Transverse colon (tissue), 4 donors: ENCODE data around the gene CWC25. TPM values are rescaled to one million over a fixed set of nuclear protein-coding genes. Genes with fewer than 3 reads are reported as not detected.
A peak's percentile ranks its signal among the peaks of the same experiment; 100 is the strongest.

Experiments
- DNase-seq: peaks from one replicate; pipeline ENCODE4 v3.0.0-alpha.2; 2019
- H3K27ac ChIP-seq, 4 donors: fragments of 200-600 bp; sonication (generic); 2 replicates each; pipeline ENCODE4 v1.5.1; 2016 to 2018; ENCODE audit warnings: inconsistent platforms in 4 of 4
- H3K27me3 ChIP-seq: fragments of 200-600 bp; sonication (generic); 2 replicates; pipeline ENCODE4 v1.5.1; 2017; ENCODE audit warnings: inconsistent platforms
- H3K36me3 ChIP-seq, 4 donors: fragments of 200-600 bp; sonication (generic); 2 replicates each; pipeline ENCODE4 v1.5.1; 2017 to 2019; ENCODE audit warnings: inconsistent platforms in 4 of 4
- H3K4me1 ChIP-seq, 4 donors: fragments of 200-600 bp; sonication (generic); 2 replicates each; pipeline ENCODE4 v1.5.1; 2017 to 2020; ENCODE audit warnings: inconsistent platforms in 4 of 4
- H3K4me3 ChIP-seq, 4 donors: fragments of 200-600 bp; sonication (generic); 1 replicate in 1 of 4; 2 replicates in 3 of 4; pipeline versions ENCODE4 v1.5.1 to v1.6.1; 2017 to 2019; ENCODE audit warnings: inconsistent platforms in 4 of 4
- H3K9me3 ChIP-seq, 2 donors: fragments of 200-600 bp; sonication (generic); 2 replicates each; pipeline ENCODE4 v1.5.1; 2017 to 2019; ENCODE audit warnings: inconsistent platforms in 2 of 2
- CTCF ChIP-seq, 5 experiments: fragments of 200-600 bp in 3 of 5; fragments of 450-650 bp in 2 of 5; sonication (generic) in 3 of 5; IDR thresholded peaks; 1 replicate in 2 of 5; 2 replicates in 3 of 5; pipeline ENCODE4 v1.5.1; 2016 to 2017; ENCODE audit warnings: antibody characterized with exemption in 5 of 5, inconsistent platforms in 3 of 5, mild to moderate bottlenecking in 2 of 5, moderate library complexity in 1 of 5
- EP300 ChIP-seq: sonication (generic); formaldehyde crosslinking; IDR thresholded peaks from one replicate; pipeline ENCODE4 v1.6.1; 2017; ENCODE audit warnings: antibody characterized with exemption, low read depth
- POLR2A ChIP-seq: fragments of 450-650 bp; IDR thresholded peaks from one replicate; pipeline ENCODE4 v1.6.1; 2016; ENCODE audit warnings: antibody characterized with exemption, mild to moderate bottlenecking, moderate library complexity
- POLR2AphosphoS5 ChIP-seq, 3 donors: sonication (generic); formaldehyde crosslinking; IDR thresholded peaks; one replicate each; pipeline ENCODE4 v1.6.1; 2016; ENCODE audit warnings: antibody characterized with exemption in 3 of 3
- WGBS, 2 donors: methylation state at CpG; one replicate each; pipeline ENCODE4 v1.1.5; 2018; ENCODE audit warnings: low coverage in 1 of 2; 5-methylcytosine and 5-hydroxymethylcytosine counted together
- in situ Hi-C, 4 donors: fragments of 200-750 bp; cut with MboI; loops; one replicate each; pipeline versions ENCODE4 v1.15.0 to v1.15.1; 2017; ENCODE audit warnings: low sequenced_read_pairs in 3 of 4, low pct_ligation_motif_present in 1 of 4, low pct_unique_long_range_greater_than_20kb in 1 of 4
- intact Hi-C: fragments of 100-400 bp; cut with DNase I; formaldehyde crosslinking; loops from one replicate; pipeline ENCODE4 v1.15.1; 2023; ENCODE audit warnings: low total_unique reads
- total RNA-seq, 4 donors: library from RNA; depleted of rRNA; stranded (reverse); fragments of >200 nt; gene quantifications; one replicate each; pipeline ENCODE4 v1.1.0, GENCODE V29; 2016

Gene CWC25
- total RNA-seq, 4 donors from 2014 or later, result 22.1 to 97.3 (median 37.5) TPM

- 77 to 79% methylated on average over 7 to 16 of the region's 16 CpGs for WGBS, 2 donors
- Histone ChIP-seq H3K4me3 (no peak overlapping the region), H3K27me3 (no peaks in the 10 kb centered on the region), H3K27ac (no peak overlapping the region), H3K9me3 (no peaks in the 10 kb centered on the region), H3K4me1 (peaks cover 11 to 31% (median 24%) of the 10 kb centered on the region in 4 donors), H3K36me3 (peaks cover 0 to 48% (median 14%) of the 10 kb centered on the region in 4 donors)
- in situ Hi-C loops, result no loop called here
- TF ChIP-seq EP300 (no peak), POLR2A (no peak)
- DNase-seq, result no peak
- intact Hi-C loops, result no loop called here
These were observed 24.0 kb upstream of the CWC25 start for GRCh38 chr17:38848939-38849605.

GRCh38 chr17:38848557-38848891 lies 23.4 kb upstream of the CWC25 start:
- DNase-seq, result no peak
- no peaks in the 10 kb centered on the region for H3K9me3 ChIP-seq
- peaks cover 11 to 34% (median 24%) of the 10 kb centered on the region in 4 donors for H3K4me1 ChIP-seq
- H3K4me3 ChIP-seq, result no peak overlapping the region
- 100% methylated on average over 1 of the region's 1 CpG; no CpG with 5 or more reads in 1 of the 2 donors for WGBS, 2 donors
- intact Hi-C loops, result no loop called here
- H3K36me3 ChIP-seq, result peaks cover 0 to 48% (median 14%) of the 10 kb centered on the region in 4 donors
- TF ChIP-seq POLR2A (no peak), EP300 (no peak), CTCF (IDR thresholded peaks at IDR 0.05) (no peak), POLR2AphosphoS5 (IDR thresholded peaks at IDR 0.05) (no peak)
- H3K27me3 ChIP-seq, result no peaks in the 10 kb centered on the region
- in situ Hi-C loops, result no loop called here
- no peak overlapping the region for H3K27ac ChIP-seq

GRCh38 chr17:38844261-38844757 lies 19.2 kb upstream of the CWC25 start:
- no peak for TF ChIP-seq POLR2AphosphoS5 (IDR thresholded peaks at IDR 0.05)
- TF ChIP-seq CTCF (IDR thresholded peaks at IDR 0.05), result no peak
- no peak for TF ChIP-seq EP300
- no peak for TF ChIP-seq POLR2A
- intact Hi-C loops, result no loop called here
- Histone ChIP-seq H3K27me3 (no peaks in the 10 kb centered on the region), H3K9me3 (no peaks in the 10 kb centered on the region), H3K36me3 (peaks cover 0 to 19% (median 8%) of the 10 kb centered on the region in 4 donors), H3K4me3 (no peak overlapping the region), H3K4me1 (peaks cover 0 to 7% (median 0%) of the 10 kb centered on the region in 4 donors), H3K27ac (peak overlapping the region in 1 of 4 donors; percentile 55)
- DNase-seq, result peak; percentile 41
- in situ Hi-C loops, result no loop called here
- 62 to 70% methylated on average over 9 to 12 of the region's 13 CpGs for WGBS, 2 donors

GRCh38 chr17:38825762-38826247 lies 684 bp upstream of the CWC25 start:
- no peak for TF ChIP-seq CTCF (IDR thresholded peaks at IDR 0.05)
- TF ChIP-seq POLR2AphosphoS5 (IDR thresholded peaks at IDR 0.05), result no peak
- no peak for TF ChIP-seq POLR2A
- no peak for TF ChIP-seq EP300
- DNase-seq, result no peak
- 93 to 95% methylated on average over 17 of the region's 17 CpGs for WGBS, 2 donors
- in situ Hi-C loops (no loop called here), intact Hi-C loops (no loop called here)
- H3K4me3 ChIP-seq, result peak overlapping the region; percentile 16 to 79 (median 70)
- H3K36me3 ChIP-seq, result peaks cover 0 to 2% (median 0%) of the 10 kb centered on the region in 4 donors
- no peaks in the 10 kb centered on the region for H3K9me3 ChIP-seq
- no peaks in the 10 kb centered on the region for H3K27me3 ChIP-seq
- peak overlapping the region; percentile 92 to 99 (median 95) for H3K27ac ChIP-seq
- peaks cover 9 to 22% (median 15%) of the 10 kb centered on the region in 4 donors for H3K4me1 ChIP-seq
